HK-2 (cell line): ENCODE data around the gene SYNE4.
"Not testable (repeated sequence)": the region's sequence is repeated elsewhere in the genome, so short reads cannot be mapped to it uniquely, and the experiment has no call there.

Source experiments
- DNase-seq: peaks from one replicate; pipeline ENCODE4 v3.0.0-alpha.2; 2018; ENCODE audit not compliant: unreplicated experiment

Gene SYNE4, protein sequence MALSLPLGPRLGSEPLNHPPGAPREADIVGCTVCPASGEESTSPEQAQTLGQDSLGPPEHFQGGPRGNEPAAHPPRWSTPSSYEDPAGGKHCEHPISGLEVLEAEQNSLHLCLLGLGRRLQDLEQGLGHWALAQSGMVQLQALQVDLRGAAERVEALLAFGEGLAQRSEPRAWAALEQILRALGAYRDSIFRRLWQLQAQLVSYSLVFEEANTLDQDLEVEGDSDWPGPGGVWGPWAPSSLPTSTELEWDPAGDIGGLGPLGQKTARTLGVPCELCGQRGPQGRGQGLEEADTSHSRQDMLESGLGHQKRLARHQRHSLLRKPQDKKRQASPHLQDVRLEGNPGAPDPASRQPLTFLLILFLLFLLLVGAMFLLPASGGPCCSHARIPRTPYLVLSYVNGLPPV

GRCh38 chr19:36008336-36008978 is at the start of gene SYNE4:
TSS of gene SYNE4 (minus strand) at chr19:36008813. CDS start at chr19:36008681, 132 bp downstream.
- DNase-seq, result no peak

DNA sequence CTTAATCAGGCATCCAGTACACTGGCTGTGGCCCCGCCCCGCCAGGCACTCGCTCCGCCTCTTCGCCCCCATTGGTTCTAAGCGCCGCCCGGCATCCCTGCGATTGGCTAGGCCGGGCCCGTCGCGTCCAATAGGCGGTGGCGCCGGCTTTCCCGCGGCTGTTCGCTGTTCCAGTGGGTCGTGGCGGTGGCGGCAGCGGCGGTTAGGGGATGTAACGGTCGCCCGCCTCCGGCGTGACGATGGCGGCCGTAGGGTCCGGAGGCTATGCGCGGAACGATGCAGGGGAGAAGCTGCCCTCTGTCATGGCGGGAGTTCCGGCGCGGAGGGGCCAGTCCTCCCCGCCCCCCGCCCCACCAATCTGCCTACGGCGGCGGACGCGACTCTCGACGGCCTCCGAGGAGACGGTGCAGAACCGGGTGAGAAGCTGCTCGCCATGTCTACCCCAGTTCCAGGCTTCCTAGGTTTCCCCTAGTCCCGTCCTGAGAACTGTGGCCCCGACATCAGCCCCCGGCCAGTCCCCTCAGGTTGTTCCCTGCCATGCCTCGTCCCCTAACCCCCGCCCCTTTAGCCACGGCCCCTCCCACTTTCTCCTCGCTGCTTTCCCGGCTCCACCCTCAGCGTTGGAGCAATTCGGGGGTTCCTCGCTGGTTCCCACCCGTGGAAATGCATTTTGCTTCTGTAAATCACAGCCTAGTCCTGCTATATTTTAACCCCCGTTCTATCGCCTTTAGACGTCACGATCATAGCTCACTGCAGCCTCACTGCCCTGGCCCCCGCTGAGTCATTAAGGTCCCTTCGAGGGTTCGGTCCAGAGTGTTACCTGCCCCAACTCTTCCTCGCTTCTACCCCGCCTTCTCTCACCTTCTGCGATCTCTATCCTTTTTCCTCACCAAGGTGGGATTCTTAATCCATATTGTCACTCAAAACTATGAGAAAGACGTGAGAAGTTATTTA is 46.4 kb upstream of the SYNE4 start, which contains the start of gene WDR62:
TSS of gene WDR62 (plus strand) at position 165 of the 954 bp plus-strand sequence. CDS start at position 240, 75 bp downstream.
- DNase-seq, result peak; percentile 96

GRCh38 chr19:36054119-36054732 is 45.6 kb upstream of the SYNE4 start, which contains the start of gene THAP8:
TSS of gene THAP8 (minus strand) at chr19:36054285. CDS start at chr19:36054217, 68 bp downstream.
- DNase-seq, result peak; percentile 98

DNA sequence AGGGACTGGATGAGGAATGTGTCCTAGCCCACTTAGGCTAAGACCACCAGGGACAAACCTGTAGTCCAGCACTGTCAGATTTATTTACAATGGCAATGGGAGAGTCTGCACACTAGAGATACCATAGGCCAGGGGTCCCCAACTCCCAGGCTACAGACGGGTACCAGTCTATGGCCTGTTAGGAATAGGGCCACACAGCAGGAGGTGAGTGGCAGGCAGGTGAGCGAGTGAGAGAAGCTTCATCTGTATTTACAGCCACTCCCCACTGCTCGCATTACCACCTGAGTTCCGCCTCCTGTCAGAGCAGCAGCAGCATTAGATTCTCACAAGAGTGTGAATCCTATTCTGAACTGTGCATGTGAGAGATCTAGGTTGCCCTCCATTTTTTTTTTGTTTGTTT is 43.0 kb upstream of the SYNE4 start:
- no peak for DNase-seq

- no peak for DNase-seq
These were observed 42.6 kb upstream of the SYNE4 start for GRCh38 chr19:36051236-36051635.

- DNase-seq, result no peak
These were observed 40.6 kb upstream of the SYNE4 start for GRCh38 chr19:36049080-36049698.

DNA sequence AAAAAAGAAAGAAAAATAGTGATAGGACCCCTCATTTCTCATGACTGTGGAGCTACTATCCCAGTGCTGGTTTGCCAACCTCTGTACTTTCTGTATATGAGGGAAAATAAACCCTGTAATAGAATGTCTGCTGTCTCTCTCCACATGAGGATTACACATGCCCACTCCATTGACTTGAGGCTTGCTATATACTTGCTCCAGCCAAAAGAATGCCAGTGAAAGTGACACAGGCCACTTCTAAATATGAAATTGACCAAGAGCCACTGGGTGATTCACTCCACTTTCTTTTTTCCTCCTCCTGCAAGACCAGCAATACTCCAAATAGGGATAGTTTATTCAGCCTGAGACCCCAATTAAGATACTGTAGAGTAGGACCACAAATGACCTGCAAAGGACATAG is 39.2 kb upstream of the SYNE4 start:
- no peak for DNase-seq

DNA sequence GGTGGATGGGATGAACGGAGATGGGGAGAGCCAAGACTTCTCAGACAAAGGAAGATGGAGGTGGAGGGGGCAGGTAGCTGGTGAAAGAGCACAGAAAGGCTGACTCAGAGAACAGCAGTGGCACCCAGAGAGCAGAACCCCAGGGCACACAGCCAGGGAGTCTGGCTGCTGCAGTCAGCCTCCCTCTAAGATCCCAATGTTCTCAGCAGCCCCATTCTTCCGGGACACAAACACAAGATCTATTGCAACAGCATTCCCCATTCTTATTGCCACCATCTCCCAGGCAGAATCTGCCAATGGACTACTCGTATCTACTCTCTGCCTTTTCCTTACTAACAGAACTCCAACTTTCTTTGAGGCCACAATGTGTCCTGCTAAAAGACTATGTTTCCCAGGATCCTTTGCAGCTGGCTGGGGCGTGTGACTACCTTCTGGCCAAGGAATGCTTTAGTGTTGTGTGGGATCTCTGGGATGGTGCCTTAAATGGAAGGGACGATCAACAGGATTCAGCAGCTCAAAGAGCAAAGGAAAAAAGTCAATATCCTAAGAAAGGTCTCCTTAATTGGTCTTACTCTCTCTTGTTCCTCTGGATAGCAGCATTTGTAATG is 37.9 kb upstream of the SYNE4 start:
- DNase-seq, result no peak

DNA sequence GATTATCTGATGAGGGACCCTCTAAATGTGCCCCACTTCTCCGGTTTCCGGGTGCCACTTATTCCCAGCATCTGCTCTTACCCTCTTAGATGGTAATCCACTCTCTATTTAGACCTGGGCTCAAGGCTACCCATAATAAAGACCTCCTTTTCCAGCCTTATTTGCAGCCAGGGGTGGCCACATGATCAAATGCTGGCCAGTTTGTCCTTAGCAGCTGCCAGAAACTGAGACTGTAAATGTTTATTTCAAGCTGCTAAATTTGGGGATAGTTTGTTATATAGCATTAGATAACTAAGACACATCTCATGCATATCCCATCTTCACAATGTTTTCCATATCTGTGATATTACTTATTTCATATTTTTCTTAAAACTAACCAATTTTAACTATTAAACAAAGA is 35.3 kb upstream of the SYNE4 start:
- no peak for DNase-seq

- peak; percentile 57 for DNase-seq
These were observed 33.2 kb upstream of the SYNE4 start for GRCh38 chr19:36041831-36042230.

DNA sequence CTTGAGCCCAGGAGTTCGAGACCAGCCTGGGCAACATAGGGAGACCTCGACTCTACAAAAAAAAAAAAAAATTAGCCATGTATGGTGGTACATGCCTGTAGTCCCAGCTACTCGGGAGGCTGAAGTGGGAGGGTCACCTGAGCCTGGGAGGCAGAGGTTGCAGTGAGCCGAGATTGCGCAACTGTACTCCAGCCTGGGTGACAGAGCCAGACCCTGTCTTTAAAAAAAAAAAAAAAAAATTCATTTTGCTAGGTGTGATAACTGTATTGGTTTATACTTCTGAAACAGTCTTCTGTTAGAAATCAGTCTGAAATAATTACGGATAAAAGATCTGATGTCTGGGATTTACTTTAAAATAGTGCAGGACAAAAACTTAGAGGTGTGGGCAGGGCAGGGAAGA is 32.5 kb upstream of the SYNE4 start:
- not testable (repeated sequence) for DNase-seq

- DNase-seq, result no peak
These were observed 31.9 kb upstream of the SYNE4 start for GRCh38 chr19:36040495-36040894.

GRCh38 chr19:36032251-36033104 is 23.9 kb upstream of the SYNE4 start, which contains the start of gene CLIP3:
TSS of gene CLIP3 (minus strand) at chr19:36032873. CDS start at chr19:36032357, 516 bp downstream.
- DNase-seq, result no peak

GRCh38 chr19:36031308-36031707 is 22.7 kb upstream of the SYNE4 start:
- no peak for DNase-seq

GRCh38 chr19:36030264-36031148 is 21.9 kb upstream of the SYNE4 start:
- DNase-seq, result no peak

GRCh38 chr19:36028313-36029041 is 19.9 kb upstream of the SYNE4 start:
- DNase-seq, result no peak

- no peak for DNase-seq
These were observed 19.1 kb upstream of the SYNE4 start for GRCh38 chr19:36027696-36028095.
